Measurements from ENCODE around the gene HK1. TPM values are rescaled to one million over a fixed set of nuclear protein-coding genes. Genes with fewer than 3 reads are reported as not detected.
"Not testable (repeated sequence)": the region's sequence is repeated elsewhere in the genome, so short reads cannot be mapped to it uniquely, and the experiment has no call there.

Gene HK1
- total and polyA plus RNA-seq, 4 donors, result 53.9 to 144 (median 126) TPM

GRCh38 chr10:69270990-69271389 is 7.3 kb upstream of the HK1 start:
- Histone ChIP-seq H3K27me3 (ENCODE audit: control insufficient read depth, insufficient read depth, low read length) (no peaks in the 10 kb centered on the region), H3K27ac (ENCODE audit: low read depth, low read length) (no peak overlapping the region), H3K9me3 (ENCODE audit: control insufficient read depth, insufficient read depth, low read length) (no peaks in the 10 kb centered on the region), H3K36me3 (ENCODE audit: control insufficient read depth, insufficient read depth, low read length) (no peaks in the 10 kb centered on the region), H3K4me1 (ENCODE audit: control insufficient read depth, insufficient read depth, low read length) (no peaks in the 10 kb centered on the region), H3K4me3 (ENCODE audit: low read depth, low read length) (no peak overlapping the region)
- no peak for DNase-seq (ENCODE audit: low read depth in 4 of 6, low spot score in 6 of 6)
- WGBS (ENCODE audit: insufficient coverage), result no CpG with 5 or more reads among the region's 3 CpGs

- no peak for DNase-seq (ENCODE audit: low read depth in 4 of 6, low spot score in 6 of 6)
- H3K4me1 ChIP-seq (ENCODE audit: control insufficient read depth, insufficient read depth, low read length), result no peaks in the 10 kb centered on the region
- no peaks in the 10 kb centered on the region for H3K9me3 ChIP-seq (ENCODE audit: control insufficient read depth, insufficient read depth, low read length)
- WGBS (ENCODE audit: insufficient coverage), result no CpG with 5 or more reads among the region's 1 CpG
- no peaks in the 10 kb centered on the region for H3K36me3 ChIP-seq (ENCODE audit: control insufficient read depth, insufficient read depth, low read length)
- no peak overlapping the region for H3K27ac ChIP-seq (ENCODE audit: low read depth, low read length)
- no peak overlapping the region for H3K4me3 ChIP-seq (ENCODE audit: low read depth, low read length)
- H3K27me3 ChIP-seq (ENCODE audit: control insufficient read depth, insufficient read depth, low read length), result no peaks in the 10 kb centered on the region
Measured at GRCh38 chr10:69272624-69273023, 5.7 kb upstream of the HK1 start.

DNA sequence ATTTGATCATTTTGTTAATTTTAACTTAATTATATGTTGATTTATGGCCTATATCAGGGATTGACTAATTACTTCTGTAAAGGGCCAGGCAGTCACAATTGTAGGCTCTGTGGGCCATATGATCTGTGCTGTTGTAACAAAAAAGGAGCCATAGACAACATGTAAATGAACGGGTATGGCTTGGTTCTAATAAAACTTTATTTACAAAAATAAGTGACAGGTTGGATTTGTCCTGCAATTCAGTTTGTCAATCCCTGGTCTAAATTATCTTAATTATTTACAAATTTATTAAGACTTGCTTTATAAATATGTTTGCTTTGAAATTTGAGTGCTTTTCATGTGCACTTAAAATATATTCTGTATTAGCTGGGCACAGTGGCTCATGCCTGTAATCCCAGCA is 2.9 kb upstream of the HK1 start:
- no peaks in the 10 kb centered on the region for H3K27me3 ChIP-seq (ENCODE audit: control insufficient read depth, insufficient read depth, low read length)
- no peaks in the 10 kb centered on the region for H3K9me3 ChIP-seq (ENCODE audit: control insufficient read depth, insufficient read depth, low read length)
- peaks cover 4% of the 10 kb centered on the region for H3K4me1 ChIP-seq (ENCODE audit: control insufficient read depth, insufficient read depth, low read length)
- no peak overlapping the region for H3K27ac ChIP-seq (ENCODE audit: low read depth, low read length)
- WGBS (ENCODE audit: insufficient coverage), result no CpG with 5 or more reads among the region's 1 CpG
- DNase-seq (ENCODE audit: low read depth in 4 of 6, low spot score in 6 of 6), result no peak
- H3K4me3 ChIP-seq (ENCODE audit: low read depth, low read length), result no peak overlapping the region
- H3K36me3 ChIP-seq (ENCODE audit: control insufficient read depth, insufficient read depth, low read length), result no peaks in the 10 kb centered on the region

GRCh38 chr10:69276503-69276902 is 1.8 kb upstream of the HK1 start:
- no peak overlapping the region for H3K27ac ChIP-seq (ENCODE audit: low read depth, low read length)
- H3K4me3 ChIP-seq (ENCODE audit: low read depth, low read length), result no peak overlapping the region
- H3K9me3 ChIP-seq (ENCODE audit: control insufficient read depth, insufficient read depth, low read length), result no peaks in the 10 kb centered on the region
- H3K36me3 ChIP-seq (ENCODE audit: control insufficient read depth, insufficient read depth, low read length), result no peaks in the 10 kb centered on the region
- WGBS (ENCODE audit: insufficient coverage), result 80% methylated on average over 1 of the region's 6 CpGs
- DNase-seq (ENCODE audit: low read depth in 4 of 6, low spot score in 6 of 6), result no peak
- peaks cover 4% of the 10 kb centered on the region for H3K4me1 ChIP-seq (ENCODE audit: control insufficient read depth, insufficient read depth, low read length)
- no peaks in the 10 kb centered on the region for H3K27me3 ChIP-seq (ENCODE audit: control insufficient read depth, insufficient read depth, low read length)

- Histone ChIP-seq H3K4me3 (ENCODE audit: low read depth, low read length) (no peak overlapping the region), H3K27ac (ENCODE audit: low read depth, low read length) (peak overlapping the region; percentile 0), H3K4me1 (ENCODE audit: control insufficient read depth, insufficient read depth, low read length) (peaks cover 4% of the 10 kb centered on the region), H3K27me3 (ENCODE audit: control insufficient read depth, insufficient read depth, low read length) (no peaks in the 10 kb centered on the region), H3K36me3 (ENCODE audit: control insufficient read depth, insufficient read depth, low read length) (no peaks in the 10 kb centered on the region), H3K9me3 (ENCODE audit: control insufficient read depth, insufficient read depth, low read length) (no peaks in the 10 kb centered on the region)
- 80% methylated on average over 2 of the region's 2 CpGs for WGBS (ENCODE audit: insufficient coverage)
- no peak for DNase-seq (ENCODE audit: low read depth in 4 of 6, low spot score in 6 of 6)
Measured at GRCh38 chr10:69279110-69279509, 814 bp downstream of the HK1 start.

DNA sequence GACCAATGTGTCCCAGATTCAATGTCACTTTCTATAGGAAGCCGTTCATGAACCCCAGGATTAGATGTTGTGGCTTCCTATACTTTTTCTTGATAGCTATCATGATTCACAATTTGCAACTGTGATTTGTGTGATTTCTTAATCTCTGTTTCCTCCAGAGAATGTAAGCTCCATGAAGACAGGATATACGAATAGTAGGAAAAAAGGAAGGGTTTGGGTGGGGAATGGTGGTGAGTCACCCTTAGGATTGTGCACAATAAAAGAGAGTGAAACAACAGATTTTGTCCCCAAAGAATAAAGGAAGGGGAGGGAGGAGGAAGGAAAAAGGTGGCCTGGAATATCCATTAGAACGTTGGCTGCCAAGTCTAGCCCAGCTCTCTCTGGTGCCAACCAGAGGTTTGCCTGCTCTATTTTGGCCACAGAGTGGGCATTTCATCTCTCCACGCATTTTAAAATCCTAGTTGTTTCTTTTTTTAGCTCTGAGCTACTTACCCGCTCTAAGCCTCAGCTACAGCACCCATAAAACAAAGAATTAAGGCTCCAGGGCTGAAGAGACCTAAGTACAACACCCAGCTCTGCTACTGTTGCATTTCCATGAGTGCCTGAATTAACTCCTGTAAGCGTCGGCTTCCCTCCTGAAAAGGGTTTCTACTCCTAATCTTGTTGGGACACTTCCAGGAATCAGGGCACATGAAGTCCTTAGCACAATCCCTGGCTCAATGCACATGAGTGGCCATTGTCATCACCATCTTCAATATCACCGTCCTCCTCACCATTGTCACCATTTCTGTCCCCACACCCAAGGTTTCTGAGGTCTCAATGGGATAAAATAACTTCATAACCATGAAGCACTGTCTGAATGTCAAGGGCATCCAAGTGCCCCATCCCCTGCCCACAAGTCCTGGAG is 3.5 kb downstream of the HK1 start:
- 97% methylated on average over 7 of the region's 8 CpGs for WGBS (ENCODE audit: insufficient coverage)
- Histone ChIP-seq H3K4me3 (ENCODE audit: low read depth, low read length) (no peak overlapping the region), H3K27me3 (ENCODE audit: control insufficient read depth, insufficient read depth, low read length) (peaks cover 4% of the 10 kb centered on the region), H3K27ac (ENCODE audit: low read depth, low read length) (no peak overlapping the region), H3K36me3 (ENCODE audit: control insufficient read depth, insufficient read depth, low read length) (no peaks in the 10 kb centered on the region), H3K9me3 (ENCODE audit: control insufficient read depth, insufficient read depth, low read length) (no peaks in the 10 kb centered on the region), H3K4me1 (ENCODE audit: control insufficient read depth, insufficient read depth, low read length) (peaks cover 4% of the 10 kb centered on the region)
- no peak for DNase-seq (ENCODE audit: low read depth in 4 of 6, low spot score in 6 of 6)

DNA sequence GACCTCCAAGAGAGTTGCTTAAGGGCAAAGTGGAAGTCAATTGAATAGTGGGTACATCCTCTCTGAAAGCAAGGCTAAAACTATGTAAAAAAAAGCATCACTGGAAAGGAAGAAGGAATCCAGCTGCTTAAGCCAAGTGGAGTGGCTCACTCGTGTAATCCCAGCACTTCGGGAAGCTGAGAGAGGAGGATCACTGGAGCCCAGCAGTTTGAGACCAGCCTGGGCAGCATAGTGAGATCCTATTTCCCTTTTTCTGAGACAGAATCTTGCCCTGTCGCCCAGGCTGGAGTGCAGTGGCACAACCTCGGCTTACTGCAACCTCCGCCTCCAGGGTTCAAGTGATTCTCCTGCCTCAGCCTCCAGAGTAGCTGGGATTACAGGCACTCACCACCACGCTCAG is 6.1 kb downstream of the HK1 start:
- not testable (repeated sequence) for H3K36me3 ChIP-seq (ENCODE audit: control insufficient read depth, insufficient read depth, low read length); H3K27me3 ChIP-seq (ENCODE audit: control insufficient read depth, insufficient read depth, low read length); H3K9me3 ChIP-seq (ENCODE audit: control insufficient read depth, insufficient read depth, low read length); DNase-seq (ENCODE audit: low read depth in 4 of 6, low spot score in 6 of 6); H3K27ac ChIP-seq (ENCODE audit: low read depth, low read length); H3K4me1 ChIP-seq (ENCODE audit: control insufficient read depth, insufficient read depth, low read length); H3K4me3 ChIP-seq (ENCODE audit: low read depth, low read length)
- 90% methylated on average over 6 of the region's 6 CpGs for WGBS (ENCODE audit: insufficient coverage)

- Histone ChIP-seq H3K36me3 (ENCODE audit: control insufficient read depth, insufficient read depth, low read length) (no peaks in the 10 kb centered on the region), H3K4me1 (ENCODE audit: control insufficient read depth, insufficient read depth, low read length) (no peaks in the 10 kb centered on the region), H3K4me3 (ENCODE audit: low read depth, low read length) (no peak overlapping the region), H3K27ac (ENCODE audit: low read depth, low read length) (no peak overlapping the region), H3K9me3 (ENCODE audit: control insufficient read depth, insufficient read depth, low read length) (no peaks in the 10 kb centered on the region), H3K27me3 (ENCODE audit: control insufficient read depth, insufficient read depth, low read length) (peaks cover 7% of the 10 kb centered on the region)
- DNase-seq (ENCODE audit: low read depth in 4 of 6, low spot score in 6 of 6), result peak in 1 of 6 donors; percentile 16
- WGBS (ENCODE audit: insufficient coverage), result no CpG with 5 or more reads among the region's 4 CpGs
Measured at GRCh38 chr10:69285699-69286098, 7.4 kb downstream of the HK1 start.

- Histone ChIP-seq H3K9me3 (ENCODE audit: control insufficient read depth, insufficient read depth, low read length) (no peaks in the 10 kb centered on the region), H3K27ac (ENCODE audit: low read depth, low read length) (no peak overlapping the region), H3K27me3 (ENCODE audit: control insufficient read depth, insufficient read depth, low read length) (peaks cover 7% of the 10 kb centered on the region), H3K36me3 (ENCODE audit: control insufficient read depth, insufficient read depth, low read length) (no peaks in the 10 kb centered on the region), H3K4me1 (ENCODE audit: control insufficient read depth, insufficient read depth, low read length) (no peaks in the 10 kb centered on the region), H3K4me3 (ENCODE audit: low read depth, low read length) (no peak overlapping the region)
- WGBS (ENCODE audit: insufficient coverage), result no CpG with 5 or more reads among the region's 4 CpGs
- DNase-seq (ENCODE audit: low read depth in 4 of 6, low spot score in 6 of 6), result no peak
Measured at GRCh38 chr10:69287181-69287580, 8.9 kb downstream of the HK1 start.

DNA sequence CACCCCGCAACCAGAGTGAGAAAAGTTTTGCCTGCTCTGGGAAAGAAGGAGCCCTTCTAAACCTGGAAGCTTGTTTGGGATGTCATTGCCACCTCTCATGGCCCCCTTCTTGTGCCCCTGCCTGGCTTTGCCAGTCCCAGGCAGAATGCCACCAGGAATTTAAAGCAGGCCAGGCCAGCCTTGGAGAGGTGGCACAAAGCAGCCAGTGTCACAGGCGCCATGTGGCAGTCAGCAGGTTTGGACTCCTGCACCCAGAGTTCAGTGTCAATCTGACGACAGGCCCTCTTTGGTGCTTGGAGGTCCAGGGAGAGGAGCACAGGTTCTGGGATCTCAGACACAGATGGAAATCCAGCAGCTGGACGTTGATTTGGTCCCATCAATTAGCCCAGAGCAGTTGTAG is 12.7 kb downstream of the HK1 start:
- 68% methylated on average over 4 of the region's 4 CpGs for WGBS (ENCODE audit: insufficient coverage)
- peak in 1 of 6 donors; percentile 36 for DNase-seq (ENCODE audit: low read depth in 4 of 6, low spot score in 6 of 6)
- H3K36me3 ChIP-seq (ENCODE audit: control insufficient read depth, insufficient read depth, low read length), result no peaks in the 10 kb centered on the region
- no peak overlapping the region for H3K27ac ChIP-seq (ENCODE audit: low read depth, low read length)
- H3K9me3 ChIP-seq (ENCODE audit: control insufficient read depth, insufficient read depth, low read length), result no peaks in the 10 kb centered on the region
- peaks cover 3% of the 10 kb centered on the region for H3K27me3 ChIP-seq (ENCODE audit: control insufficient read depth, insufficient read depth, low read length)
- H3K4me3 ChIP-seq (ENCODE audit: low read depth, low read length), result no peak overlapping the region
- no peaks in the 10 kb centered on the region for H3K4me1 ChIP-seq (ENCODE audit: control insufficient read depth, insufficient read depth, low read length)
